GM18505 (cell line): ENCODE measurements around the gene CNIH3.
"Not testable (repeated sequence)": the region's sequence is repeated elsewhere in the genome, so short reads cannot be mapped to it uniquely, and the experiment has no call there.

Experiments used
- ATAC-seq: cut with Tn5 transposase; IDR thresholded peaks from one replicate; pipeline ENCODE4 v1.9.1; 2021; ENCODE audit not compliant: unreplicated experiment
- POLR2A ChIP-seq: IDR thresholded peaks from 4 replicates; pipeline ENCODE4 v1.6.1; 2011; ENCODE audit warnings: borderline replicate concordance; ENCODE audit not compliant: insufficient read depth, insufficient read length; ENCODE audit errors: extremely low read depth

The CNIH3 gene

GRCh38 chr1:224670506-224670905 is 54.4 kb downstream of the CNIH3 start:
- no peak for TF ChIP-seq POLR2A
- ATAC-seq: no peak

DNA sequence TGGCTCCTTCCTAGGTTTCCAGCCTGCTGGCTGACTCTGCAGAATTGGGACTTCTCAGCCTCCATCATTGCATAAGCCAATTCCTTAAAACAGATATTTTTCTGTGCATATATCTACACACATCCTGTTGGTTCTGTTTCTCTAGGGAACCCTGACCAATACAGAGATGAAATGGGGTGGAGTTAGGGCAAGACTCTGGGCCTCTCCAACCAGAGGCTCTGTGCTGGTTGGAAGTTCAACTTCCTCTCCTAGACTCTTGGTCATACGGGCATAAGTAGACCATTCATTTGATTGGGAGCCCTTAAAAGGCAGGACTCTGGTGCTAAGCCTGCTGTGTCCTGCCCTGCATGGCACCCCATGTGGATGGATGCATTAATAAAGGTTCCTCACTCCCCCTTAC is 55.0 kb downstream of the CNIH3 start:
- no peak for ATAC-seq
- TF ChIP-seq POLR2A: no peak

DNA sequence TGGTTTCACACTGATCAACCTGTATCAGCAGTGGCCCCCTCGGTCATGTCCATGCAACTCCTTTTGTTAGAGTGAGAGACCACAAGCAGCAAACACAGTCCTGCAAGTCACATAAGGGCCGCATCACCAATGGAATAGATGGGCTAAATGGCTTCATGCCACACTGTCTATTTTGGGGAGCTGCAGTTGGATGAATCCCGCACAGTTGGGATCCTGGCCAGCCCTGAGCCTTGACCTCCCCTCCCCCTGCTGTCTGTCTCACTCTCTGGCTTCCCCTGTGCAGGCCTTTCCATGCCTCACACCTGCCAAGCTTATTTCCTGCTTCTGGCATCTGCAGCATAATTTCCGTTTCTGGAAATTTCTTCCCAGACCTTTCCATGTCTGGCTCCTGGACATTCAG is 57.0 kb downstream of the CNIH3 start:
- TF ChIP-seq POLR2A: no peak
- ATAC-seq: no peak

DNA sequence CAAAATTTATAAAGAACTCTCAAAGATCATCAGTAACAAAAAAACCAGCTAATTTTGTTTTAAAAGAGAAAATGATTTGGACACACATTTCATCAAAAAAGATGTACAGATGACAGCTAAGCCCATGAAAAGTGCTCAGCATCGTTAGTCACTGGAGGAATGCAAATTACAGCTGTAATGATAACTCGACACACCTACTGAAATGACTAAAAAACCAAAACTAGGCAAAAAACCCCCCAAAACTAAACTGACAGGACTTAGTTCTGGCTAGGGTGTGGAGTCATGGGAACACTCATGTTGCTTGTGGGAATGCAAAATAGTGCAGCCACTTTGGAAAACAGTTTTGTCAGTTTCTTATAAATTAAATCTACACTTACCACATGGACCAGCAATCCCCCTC is 59.5 kb downstream of the CNIH3 start:
- no peak for ATAC-seq
- no peak for TF ChIP-seq POLR2A

DNA sequence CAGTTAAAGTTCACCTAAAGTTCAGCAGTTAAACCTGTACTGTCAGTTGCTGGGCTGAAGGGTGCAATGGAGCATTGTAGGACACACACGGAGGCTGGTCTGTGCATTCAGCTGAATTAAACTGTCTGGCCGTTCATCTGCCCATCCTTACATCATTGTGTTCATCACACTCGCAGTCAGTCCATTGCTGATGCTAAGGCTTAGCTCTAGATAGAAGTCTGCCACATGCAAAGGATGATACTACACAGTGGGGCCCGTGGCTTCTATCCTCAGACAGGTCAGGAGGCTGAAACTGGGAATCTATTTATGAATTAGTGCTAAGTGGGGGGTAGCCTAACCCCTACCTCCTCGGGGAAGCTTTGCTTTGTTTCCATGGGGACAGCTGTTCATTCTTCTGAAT is 60.4 kb downstream of the CNIH3 start:
- TF ChIP-seq POLR2A: no peak
- no peak for ATAC-seq

- ATAC-seq: no peak
- TF ChIP-seq POLR2A: no peak
These were observed 62.1 kb downstream of the CNIH3 start for GRCh38 chr1:224678168-224678567.

DNA sequence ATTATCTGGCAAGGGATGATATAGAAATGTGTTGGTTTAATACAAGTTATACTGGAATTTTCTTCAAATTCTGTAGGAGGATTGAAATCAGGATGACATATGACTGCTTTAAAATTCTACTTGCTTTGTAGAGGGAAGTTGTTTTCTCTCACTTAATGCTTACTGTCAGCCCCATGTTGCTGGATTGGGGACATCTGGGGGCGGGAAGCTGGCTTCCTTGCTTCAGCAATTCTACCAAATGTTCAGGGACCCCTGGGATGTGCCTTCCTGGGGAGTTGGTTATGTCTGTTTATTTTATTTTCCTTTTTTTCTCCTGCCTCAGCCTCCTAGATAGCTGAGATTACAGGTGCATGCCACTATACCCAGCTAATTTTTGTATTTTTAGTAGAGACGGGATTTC is 63.5 kb downstream of the CNIH3 start:
- ATAC-seq: no peak
- no peak for TF ChIP-seq POLR2A

DNA sequence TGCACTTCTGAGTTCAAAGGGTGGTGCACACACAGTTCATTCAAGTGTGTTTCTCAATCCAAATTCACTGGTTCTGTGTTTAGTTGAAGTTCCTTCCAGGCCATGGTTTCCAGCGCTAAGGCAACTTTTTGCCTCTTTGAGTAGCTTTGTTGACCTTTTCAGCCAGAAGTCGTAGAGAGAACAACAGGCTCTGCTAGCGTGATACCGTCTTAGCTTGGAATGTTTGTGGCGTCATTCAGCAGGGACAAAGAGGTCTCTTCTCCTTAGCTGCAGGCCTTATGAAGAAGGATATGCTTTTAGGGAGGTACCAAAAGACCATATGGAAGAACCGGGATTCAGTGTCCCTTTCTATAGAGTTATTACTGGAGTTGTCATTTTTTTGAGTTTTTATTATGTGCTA is 65.7 kb downstream of the CNIH3 start:
- TF ChIP-seq POLR2A: no peak
- ATAC-seq: no peak

DNA sequence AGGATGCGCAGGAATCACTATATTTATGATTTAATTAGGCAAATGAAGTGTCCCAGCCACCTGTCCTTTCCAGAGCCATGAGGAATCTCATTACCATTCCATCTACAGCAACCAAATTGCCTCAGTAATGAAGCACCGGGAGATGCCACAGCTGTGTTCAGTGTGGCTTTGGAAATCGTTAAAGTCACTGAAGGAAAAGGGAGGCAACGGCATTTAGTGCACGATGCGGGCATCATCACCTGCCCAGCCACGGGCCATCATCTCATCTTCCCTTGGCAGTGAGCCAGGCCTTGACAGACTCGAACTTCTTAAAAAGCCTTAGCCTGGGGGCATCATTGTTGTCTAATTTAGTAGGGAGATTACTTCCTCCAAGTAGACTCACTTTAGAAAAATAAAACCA is 67.8 kb downstream of the CNIH3 start:
- no peak for TF ChIP-seq POLR2A
- ATAC-seq: no peak

GRCh38 chr1:224684979-224685425 is 68.9 kb downstream of the CNIH3 start:
- ATAC-seq: no peak
- TF ChIP-seq POLR2A: no peak

- not testable (repeated sequence) for ATAC-seq
These were observed 70.0 kb downstream of the CNIH3 start for GRCh38 chr1:224686140-224686539.

DNA sequence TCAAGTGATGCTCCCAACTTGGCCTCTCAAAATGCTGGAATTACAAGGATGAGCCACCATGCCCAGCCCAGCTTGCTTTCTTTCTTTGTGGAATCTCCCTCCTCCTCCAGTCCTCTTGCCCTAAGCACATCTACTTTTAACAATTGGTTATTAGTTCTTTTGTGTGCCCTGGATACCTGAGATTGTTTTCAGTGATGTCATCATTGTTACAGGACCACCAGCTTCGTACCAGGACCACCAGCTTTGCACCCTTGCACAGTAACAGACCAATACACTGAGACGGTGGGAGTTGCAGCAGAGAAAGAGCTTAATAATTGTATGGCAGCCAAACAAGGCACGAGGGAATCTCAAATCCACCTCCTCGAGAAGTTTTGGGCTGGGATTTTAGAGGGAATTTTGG is 71.3 kb downstream of the CNIH3 start:
- no peak for TF ChIP-seq POLR2A
- no peak for ATAC-seq

- no peak for ATAC-seq
- TF ChIP-seq POLR2A: no peak
These were observed 73.3 kb downstream of the CNIH3 start for GRCh38 chr1:224689374-224689773.

DNA sequence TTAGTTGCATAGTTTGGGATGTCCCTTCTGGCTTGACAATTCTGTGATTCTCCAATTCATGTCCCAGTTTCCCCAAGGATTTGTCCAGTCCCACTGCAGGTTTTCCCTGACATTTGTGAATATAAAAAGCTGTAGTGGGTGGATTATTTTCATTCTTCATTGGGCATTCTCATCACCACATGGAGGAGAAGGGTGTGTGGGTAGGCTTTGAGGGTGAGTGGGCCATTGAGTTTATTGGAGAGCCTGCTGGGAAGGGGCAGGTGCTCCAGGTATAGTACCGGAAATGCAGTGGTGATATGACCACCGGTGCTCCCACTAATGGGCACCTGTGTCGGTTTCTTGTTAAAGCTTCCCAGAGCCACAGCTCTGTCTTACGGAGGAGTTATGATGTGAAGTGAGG is 74.5 kb downstream of the CNIH3 start:
- no peak for TF ChIP-seq POLR2A
- ATAC-seq: no peak

GRCh38 chr1:224691148-224691925 is 75.2 kb downstream of the CNIH3 start:
- no peak for ATAC-seq
- TF ChIP-seq POLR2A: no peak
